Measurements from ENCODE around the gene PFKFB4.
"Not testable (repeated sequence)": the region's sequence is repeated elsewhere in the genome, so short reads cannot be mapped to it uniquely, and the experiment has no call there.

Gene PFKFB4

DNA sequence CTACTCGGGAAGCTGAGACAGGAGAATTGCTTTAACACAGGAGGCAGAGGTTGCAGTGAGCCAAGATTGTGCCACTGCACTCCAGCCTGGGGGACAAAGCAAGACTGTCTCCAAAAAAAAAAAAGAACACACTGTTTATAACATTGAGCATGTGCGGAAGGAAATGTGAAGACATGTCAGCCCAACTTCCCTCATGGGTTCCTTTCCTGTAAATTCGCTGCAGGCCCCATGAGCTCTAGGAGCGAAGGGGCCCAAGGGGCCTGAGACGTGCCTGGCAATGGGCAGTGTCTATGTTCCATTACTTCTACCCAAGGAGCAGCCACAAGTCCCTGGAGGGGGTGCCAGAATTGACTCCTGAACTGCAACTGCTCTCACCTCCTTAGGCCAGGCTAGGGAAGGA, 3.2 kb downstream of the PFKFB4 start:
- H3K4me3 ChIP-seq (ENCODE audit: low read length): no peak overlapping the region
- TF ChIP-seq, protein P1, sequence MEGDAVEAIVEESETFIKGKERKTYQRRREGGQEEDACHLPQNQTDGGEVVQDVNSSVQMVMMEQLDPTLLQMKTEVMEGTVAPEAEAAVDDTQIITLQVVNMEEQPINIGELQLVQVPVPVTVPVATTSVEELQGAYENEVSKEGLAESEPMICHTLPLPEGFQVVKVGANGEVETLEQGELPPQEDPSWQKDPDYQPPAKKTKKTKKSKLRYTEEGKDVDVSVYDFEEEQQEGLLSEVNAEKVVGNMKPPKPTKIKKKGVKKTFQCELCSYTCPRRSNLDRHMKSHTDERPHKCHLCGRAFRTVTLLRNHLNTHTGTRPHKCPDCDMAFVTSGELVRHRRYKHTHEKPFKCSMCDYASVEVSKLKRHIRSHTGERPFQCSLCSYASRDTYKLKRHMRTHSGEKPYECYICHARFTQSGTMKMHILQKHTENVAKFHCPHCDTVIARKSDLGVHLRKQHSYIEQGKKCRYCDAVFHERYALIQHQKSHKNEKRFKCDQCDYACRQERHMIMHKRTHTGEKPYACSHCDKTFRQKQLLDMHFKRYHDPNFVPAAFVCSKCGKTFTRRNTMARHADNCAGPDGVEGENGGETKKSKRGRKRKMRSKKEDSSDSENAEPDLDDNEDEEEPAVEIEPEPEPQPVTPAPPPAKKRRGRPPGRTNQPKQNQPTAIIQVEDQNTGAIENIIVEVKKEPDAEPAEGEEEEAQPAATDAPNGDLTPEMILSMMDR (IDR thresholded peaks at IDR 0.05; ENCODE audit: insufficient read depth, low read depth, low read length, missing control alignments): no peak
- no peak for DNase-seq (ENCODE audit: low read depth)

DNA sequence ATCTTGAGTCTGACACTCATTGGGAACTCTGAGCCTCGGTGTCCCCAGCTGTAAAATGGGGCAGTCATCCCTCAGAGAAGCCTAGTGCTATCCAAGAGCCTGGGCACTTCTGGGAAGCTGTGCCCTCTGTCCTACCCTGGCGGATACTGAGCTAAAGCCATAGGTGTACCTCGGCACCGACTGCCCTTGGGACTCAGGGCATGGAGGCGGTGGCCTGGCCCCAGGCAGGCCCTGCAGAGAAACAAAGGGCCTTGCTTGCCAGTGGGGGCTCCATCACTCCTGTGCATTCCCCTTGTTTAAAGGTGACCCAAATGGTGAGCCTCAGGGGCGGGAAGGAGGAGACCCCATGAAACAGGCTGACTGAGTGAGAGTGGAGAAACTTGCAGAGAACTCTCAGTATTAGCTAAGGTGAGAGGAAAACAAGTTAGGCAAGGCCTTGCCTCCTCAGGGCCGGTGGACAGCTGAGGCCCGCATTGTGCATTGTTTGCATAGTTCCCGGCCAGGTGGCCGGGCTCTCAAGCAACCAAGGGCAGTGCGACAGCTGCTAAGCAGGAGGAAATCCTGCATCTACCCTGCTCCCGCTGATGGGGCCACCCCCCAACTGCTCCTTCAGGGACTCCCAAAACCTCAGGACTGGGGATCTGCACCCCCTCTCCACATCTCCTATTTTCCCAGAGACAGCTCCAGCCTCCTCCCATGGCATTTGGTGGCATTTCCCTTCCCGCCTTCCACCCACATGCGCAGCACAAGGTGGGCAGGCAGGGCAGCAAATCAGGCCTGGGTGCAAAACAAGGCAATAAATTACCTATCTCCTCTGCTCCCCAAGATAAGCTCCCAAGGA, 4.3 kb downstream of the PFKFB4 start:
- H3K4me3 ChIP-seq (ENCODE audit: low read length): no peak overlapping the region
- TF ChIP-seq, protein P1 (IDR thresholded peaks at IDR 0.05; ENCODE audit: insufficient read depth, low read depth, low read length, missing control alignments): no peak
- no peak for DNase-seq (ENCODE audit: low read depth)

DNA sequence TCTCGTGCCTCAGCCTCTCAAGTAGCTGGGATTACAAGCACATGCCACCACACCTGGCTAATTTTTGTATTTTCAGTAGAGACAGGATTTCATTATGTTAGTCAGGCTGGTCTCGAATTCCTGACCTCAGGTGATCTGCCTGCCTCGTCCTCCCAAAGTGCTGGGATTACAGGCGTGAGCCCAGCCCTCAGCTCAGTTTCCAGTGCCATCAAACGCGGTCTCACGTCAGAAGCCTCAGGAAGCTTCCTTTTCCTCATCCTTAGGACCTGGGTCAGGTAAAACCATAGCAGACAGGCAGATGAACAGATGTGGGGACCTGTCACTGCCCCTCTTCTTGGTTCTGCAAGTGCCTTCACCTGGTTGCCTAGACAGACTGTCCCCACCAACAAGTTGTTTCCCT, 5.0 kb downstream of the PFKFB4 start:
- not testable (repeated sequence) for DNase-seq (ENCODE audit: low read depth); H3K4me3 ChIP-seq (ENCODE audit: low read length)

DNA sequence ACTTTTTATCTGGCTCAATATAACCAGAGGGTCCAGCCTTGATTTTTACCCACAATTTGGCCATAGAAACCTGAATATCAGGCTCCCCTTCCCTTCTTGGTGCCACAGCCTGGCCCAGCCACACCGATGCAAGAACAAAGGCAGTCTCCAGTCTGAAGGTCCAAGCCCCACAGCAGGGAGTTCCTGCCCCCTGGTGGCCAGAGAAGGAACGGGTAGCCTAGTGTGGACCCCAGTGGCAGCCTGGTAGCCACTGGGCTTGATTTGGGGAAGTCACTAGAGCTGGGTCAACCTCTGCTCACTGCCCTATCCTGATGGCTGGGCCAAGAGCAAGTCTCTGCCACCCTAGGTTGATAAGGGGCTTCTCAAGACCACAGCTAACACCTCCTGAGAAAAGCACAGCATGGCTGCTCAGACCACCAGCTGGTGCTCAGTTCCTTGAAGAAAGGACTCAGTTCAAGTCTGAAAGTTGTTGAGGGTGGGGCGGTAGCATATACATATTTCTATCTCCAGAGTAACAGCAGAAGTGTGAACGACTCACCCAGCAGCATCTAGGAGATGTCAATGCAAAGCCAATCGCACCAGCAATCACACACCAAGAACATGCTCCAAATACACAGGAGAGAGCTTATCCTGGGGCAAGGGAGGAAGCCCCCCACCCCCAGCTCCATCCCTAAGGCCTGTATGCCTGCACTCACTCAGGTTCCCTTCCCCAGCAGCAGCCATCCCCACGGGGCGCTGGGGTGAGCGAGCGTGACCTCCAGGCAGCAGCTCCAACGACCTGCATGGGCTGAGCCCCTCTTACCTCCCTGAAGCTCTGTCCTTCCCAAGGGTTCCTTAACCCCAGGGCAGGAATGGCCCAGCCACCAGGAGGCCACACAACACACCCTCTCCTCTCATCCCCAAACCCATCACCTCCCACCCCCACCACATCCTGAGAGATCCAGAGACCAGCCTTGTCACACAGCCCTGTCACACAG, 7.6 kb downstream of the PFKFB4 start:
- TF ChIP-seq, protein P1 (IDR thresholded peaks at IDR 0.05; ENCODE audit: insufficient read depth, low read depth, low read length, missing control alignments): peak; percentile 93
- H3K4me3 ChIP-seq (ENCODE audit: low read length): no peak overlapping the region
- DNase-seq (ENCODE audit: low read depth): peak; percentile 71

DNA sequence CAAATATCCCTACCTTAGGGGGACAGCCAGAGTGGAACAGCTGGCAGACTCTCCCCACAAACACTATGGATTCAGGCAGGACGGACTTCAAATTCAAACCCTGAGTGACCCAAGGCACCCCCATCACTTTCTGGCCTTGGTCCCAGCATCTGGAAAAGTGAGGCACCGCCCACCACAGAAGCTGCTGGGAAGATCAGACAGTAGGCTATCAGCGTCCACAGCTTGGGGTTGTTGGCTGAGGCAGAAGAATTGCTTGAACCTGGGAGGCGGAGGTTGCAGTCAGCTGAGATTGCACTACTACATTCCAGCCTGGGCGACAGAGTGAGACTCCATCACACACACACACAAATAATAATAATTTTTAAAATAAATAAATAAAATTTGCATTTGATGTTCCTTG, 8.5 kb downstream of the PFKFB4 start:
- no peak overlapping the region for H3K4me3 ChIP-seq (ENCODE audit: low read length)
- TF ChIP-seq, protein P1 (IDR thresholded peaks at IDR 0.05; ENCODE audit: insufficient read depth, low read depth, low read length, missing control alignments): no peak
- no peak for DNase-seq (ENCODE audit: low read depth)

DNA sequence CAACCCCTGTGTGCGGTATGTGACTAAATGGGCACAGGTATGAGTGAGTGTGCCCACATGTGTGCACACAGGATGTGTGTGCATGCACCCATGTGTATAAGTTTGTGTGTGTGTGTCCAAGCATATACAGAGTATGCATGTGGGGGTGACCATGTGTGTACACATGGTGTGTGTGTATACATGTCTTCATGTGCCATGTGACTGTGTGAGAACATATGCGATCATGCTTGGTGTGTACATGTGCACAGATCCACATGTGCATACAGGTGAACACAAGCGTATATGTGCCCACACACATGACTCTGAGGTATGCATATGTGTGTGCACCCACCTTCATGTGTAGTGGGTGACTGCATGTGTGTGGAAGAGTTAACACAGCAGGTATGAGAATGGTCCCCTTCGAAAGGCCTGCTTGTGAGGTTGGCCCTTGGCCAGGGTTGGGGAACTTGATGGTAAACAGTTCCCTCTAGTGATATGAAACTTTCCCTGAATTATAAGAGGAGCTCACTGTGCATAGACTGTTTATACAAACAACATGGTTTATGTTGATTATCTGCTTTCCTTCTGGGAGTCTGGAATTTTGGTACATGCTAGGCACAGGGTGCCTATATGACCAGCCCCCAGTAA, 10.3 kb downstream of the PFKFB4 start:
- no peak overlapping the region for H3K4me3 ChIP-seq (ENCODE audit: low read length)
- DNase-seq (ENCODE audit: low read depth): no peak
- TF ChIP-seq, protein P1 (IDR thresholded peaks at IDR 0.05; ENCODE audit: insufficient read depth, low read depth, low read length, missing control alignments): no peak

DNA sequence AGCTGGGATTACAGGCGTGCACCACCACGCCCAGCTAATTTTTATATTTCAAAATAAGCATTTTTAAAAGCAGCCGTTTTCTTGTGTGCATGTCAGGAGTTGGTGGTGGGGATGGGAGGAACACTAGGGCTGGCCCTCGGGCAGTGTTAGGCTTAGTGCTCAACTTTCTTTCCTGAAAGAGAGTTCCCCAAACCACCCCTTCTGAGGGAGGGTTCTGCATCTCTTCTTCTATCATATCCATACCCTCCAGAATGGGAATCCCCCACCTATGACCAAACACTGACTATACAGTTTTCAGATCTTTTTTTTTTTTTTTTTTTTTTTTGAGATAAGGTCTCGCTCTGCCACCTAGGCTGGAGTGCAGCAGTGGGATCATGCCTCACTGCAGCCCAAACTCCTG, 12.5 kb downstream of the PFKFB4 start:
- TF ChIP-seq, protein P1 (IDR thresholded peaks at IDR 0.05; ENCODE audit: insufficient read depth, low read depth, low read length, missing control alignments): no peak
- no peak overlapping the region for H3K4me3 ChIP-seq (ENCODE audit: low read length)

More for the DNA sequence above, 12.5 kb downstream of the PFKFB4 start:
- DNase-seq (ENCODE audit: low read depth): no peak

All from epithelial cell of esophagus (primary cell).